ENCODE results near the gene OGDHL.

Gene OGDHL

DNA sequence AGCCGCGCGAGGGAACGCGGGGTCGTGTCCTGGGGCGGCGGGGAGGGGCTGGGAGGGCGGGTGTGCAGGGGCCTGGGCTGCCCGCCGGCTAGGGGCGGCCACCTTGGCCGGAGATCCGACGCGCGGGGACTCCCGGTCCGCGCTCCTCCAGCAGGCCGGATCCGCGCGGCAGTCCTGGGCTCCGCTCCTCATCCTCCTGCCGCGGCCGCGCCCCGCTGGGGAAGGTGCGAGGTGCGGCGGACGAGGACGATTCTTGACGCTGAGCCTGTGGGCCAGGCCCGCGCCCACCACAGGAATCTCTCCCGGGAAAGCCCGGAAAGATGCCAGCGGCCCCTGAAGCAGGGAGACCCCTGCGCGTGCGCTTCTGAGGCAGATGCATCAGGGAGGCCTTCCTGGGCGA is 6.6 kb upstream of the OGDHL start:
- no peak overlapping the region for H3K4me3 ChIP-seq (ENCODE audit: low read length)
- no peaks in the 10 kb centered on the region for H3K27me3 ChIP-seq (ENCODE audit: low read depth, low read length)
- TF ChIP-seq, protein P1, sequence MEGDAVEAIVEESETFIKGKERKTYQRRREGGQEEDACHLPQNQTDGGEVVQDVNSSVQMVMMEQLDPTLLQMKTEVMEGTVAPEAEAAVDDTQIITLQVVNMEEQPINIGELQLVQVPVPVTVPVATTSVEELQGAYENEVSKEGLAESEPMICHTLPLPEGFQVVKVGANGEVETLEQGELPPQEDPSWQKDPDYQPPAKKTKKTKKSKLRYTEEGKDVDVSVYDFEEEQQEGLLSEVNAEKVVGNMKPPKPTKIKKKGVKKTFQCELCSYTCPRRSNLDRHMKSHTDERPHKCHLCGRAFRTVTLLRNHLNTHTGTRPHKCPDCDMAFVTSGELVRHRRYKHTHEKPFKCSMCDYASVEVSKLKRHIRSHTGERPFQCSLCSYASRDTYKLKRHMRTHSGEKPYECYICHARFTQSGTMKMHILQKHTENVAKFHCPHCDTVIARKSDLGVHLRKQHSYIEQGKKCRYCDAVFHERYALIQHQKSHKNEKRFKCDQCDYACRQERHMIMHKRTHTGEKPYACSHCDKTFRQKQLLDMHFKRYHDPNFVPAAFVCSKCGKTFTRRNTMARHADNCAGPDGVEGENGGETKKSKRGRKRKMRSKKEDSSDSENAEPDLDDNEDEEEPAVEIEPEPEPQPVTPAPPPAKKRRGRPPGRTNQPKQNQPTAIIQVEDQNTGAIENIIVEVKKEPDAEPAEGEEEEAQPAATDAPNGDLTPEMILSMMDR (IDR thresholded peaks at IDR 0.05; ENCODE audit: low read depth, low read length), result no peak
- TF ChIP-seq EZH2phosphoT487 (IDR thresholded peaks at IDR 0.05; ENCODE audit: low read depth), result no peak

DNA sequence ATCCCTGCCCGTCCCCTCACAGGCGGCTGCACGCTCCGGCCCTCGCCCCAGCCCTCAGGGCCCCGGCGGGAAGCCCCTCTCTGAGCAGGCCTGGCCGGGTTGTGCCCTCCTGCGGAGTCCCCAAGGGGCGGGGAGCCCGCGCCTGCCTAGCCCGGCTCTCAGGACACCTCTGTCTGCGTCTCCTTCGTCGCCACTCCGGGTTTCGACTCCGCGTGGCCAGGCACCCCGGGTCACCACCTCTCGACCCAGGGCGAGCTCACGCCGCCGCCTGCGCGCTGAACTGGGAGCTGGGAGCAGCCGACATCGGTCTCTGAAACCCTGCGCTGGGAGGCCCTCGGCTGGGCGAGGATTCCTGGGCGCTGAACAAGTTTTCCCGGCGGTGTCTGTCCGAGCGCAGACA is 6.2 kb upstream of the OGDHL start:
- Histone ChIP-seq H2AFZ (ENCODE audit: low read depth, low read length) (no peak overlapping the region), H3K36me3 (replicated peaks; ENCODE audit: low read depth, low read length) (no peaks in the 10 kb centered on the region), H3K4me1 (ENCODE audit: low read length) (no peaks in the 10 kb centered on the region), H3K79me2 (ENCODE audit: low read length) (no peaks in the 10 kb centered on the region), H3K9me3 (ENCODE audit: insufficient read depth, low read length) (no peaks in the 10 kb centered on the region), H3K27me3 (ENCODE audit: low read depth, low read length) (no peaks in the 10 kb centered on the region), H3K27ac (ENCODE audit: low read length) (no peak overlapping the region), H4K20me1 (ENCODE audit: insufficient read depth, low read length) (no peaks in the 10 kb centered on the region), H3K4me3 (ENCODE audit: low read length) (no peak overlapping the region), H3K9ac (ENCODE audit: low read length) (no peak overlapping the region), H3K4me2 (ENCODE audit: low read length) (no peak overlapping the region)
- no peak for TF ChIP-seq EZH2phosphoT487 (IDR thresholded peaks at IDR 0.05; ENCODE audit: low read depth)
- TF ChIP-seq, protein P1 (IDR thresholded peaks at IDR 0.05; ENCODE audit: low read depth, low read length), result no peak

More for the DNA sequence above, 6.6 kb upstream of the OGDHL start:
- Histone ChIP-seq H3K4me2 (ENCODE audit: low read length) (no peak overlapping the region), H2AFZ (ENCODE audit: low read depth, low read length) (no peak overlapping the region), H3K27ac (ENCODE audit: low read length) (no peak overlapping the region), H3K36me3 (replicated peaks; ENCODE audit: low read depth, low read length) (no peaks in the 10 kb centered on the region), H3K9ac (ENCODE audit: low read length) (no peak overlapping the region), H3K79me2 (ENCODE audit: low read length) (no peaks in the 10 kb centered on the region), H3K4me1 (ENCODE audit: low read length) (no peaks in the 10 kb centered on the region), H4K20me1 (ENCODE audit: insufficient read depth, low read length) (no peaks in the 10 kb centered on the region), H3K9me3 (ENCODE audit: insufficient read depth, low read length) (no peaks in the 10 kb centered on the region)

DNA sequence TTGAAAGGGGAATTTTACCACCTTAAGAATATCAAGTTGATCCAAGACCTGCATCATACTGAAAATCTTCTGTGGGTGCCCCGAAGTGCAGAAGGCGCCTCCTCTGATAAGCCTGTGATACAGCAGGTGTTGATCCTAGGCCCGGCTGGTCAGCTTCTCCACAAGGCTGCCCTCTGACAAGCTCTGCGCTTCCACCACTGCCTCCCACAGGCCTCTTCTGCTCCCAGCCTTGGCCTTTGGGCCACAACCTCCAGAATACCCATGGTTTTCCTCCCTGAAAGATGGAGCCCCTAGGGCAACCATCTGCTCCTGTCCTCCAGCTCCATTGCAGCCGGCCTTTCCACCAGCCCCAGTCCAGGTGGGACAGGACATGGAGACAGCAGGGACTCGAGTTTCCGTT is 5.6 kb upstream of the OGDHL start:
- Histone ChIP-seq H3K27ac (ENCODE audit: low read length) (no peak overlapping the region), H3K4me1 (ENCODE audit: low read length) (no peaks in the 10 kb centered on the region), H3K9ac (ENCODE audit: low read length) (no peak overlapping the region), H3K36me3 (replicated peaks; ENCODE audit: low read depth, low read length) (no peaks in the 10 kb centered on the region), H3K9me3 (ENCODE audit: insufficient read depth, low read length) (no peaks in the 10 kb centered on the region), H4K20me1 (ENCODE audit: insufficient read depth, low read length) (no peaks in the 10 kb centered on the region; the same call in 1 of the 2 replicates), H3K27me3 (ENCODE audit: low read depth, low read length) (no peaks in the 10 kb centered on the region), H2AFZ (ENCODE audit: low read depth, low read length) (no peak overlapping the region), H3K4me3 (ENCODE audit: low read length) (no peak overlapping the region), H3K79me2 (ENCODE audit: low read length) (no peaks in the 10 kb centered on the region), H3K4me2 (ENCODE audit: low read length) (no peak overlapping the region)
- TF ChIP-seq EZH2phosphoT487 (IDR thresholded peaks at IDR 0.05; ENCODE audit: low read depth), result no peak
- TF ChIP-seq, protein P1 (IDR thresholded peaks at IDR 0.05; ENCODE audit: low read depth, low read length), result no peak

DNA sequence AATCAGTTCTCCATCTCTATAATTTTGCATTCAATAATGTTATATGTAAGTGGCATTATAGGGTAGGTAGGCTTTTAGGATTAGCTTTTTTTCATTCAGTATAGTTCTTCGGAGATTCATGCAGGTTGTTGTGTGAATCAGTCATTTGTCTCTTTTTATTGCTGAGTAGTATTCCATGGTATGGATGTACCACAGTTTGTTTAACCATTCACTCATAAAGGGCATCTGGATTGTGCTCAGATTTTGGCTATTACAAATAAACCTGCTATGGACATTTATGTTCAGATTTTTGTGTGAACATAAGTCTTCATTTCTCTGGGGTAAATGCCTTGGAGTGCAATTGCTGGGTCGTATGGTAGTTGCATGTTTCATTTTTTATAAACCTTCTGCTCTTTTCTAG is 4.4 kb upstream of the OGDHL start:
- no peaks in the 10 kb centered on the region for H3K79me2 ChIP-seq (ENCODE audit: low read length)
- no peaks in the 10 kb centered on the region for H3K36me3 ChIP-seq (replicated peaks; ENCODE audit: low read depth, low read length)
- TF ChIP-seq EZH2phosphoT487 (IDR thresholded peaks at IDR 0.05; ENCODE audit: low read depth), result no peak
- TF ChIP-seq, protein P1 (IDR thresholded peaks at IDR 0.05; ENCODE audit: low read depth, low read length), result no peak
- no peak overlapping the region for H3K9ac ChIP-seq (ENCODE audit: low read length)
- H2AFZ ChIP-seq (ENCODE audit: low read depth, low read length), result no peak overlapping the region
- no peak overlapping the region for H3K4me2 ChIP-seq (ENCODE audit: low read length)
- H3K27me3 ChIP-seq (ENCODE audit: low read depth, low read length), result no peaks in the 10 kb centered on the region
- H3K4me3 ChIP-seq (ENCODE audit: low read length), result no peak overlapping the region
- no peak overlapping the region for H3K27ac ChIP-seq (ENCODE audit: low read length)
- H4K20me1 ChIP-seq (ENCODE audit: insufficient read depth, low read length), result no peaks in the 10 kb centered on the region; the same call in 1 of the 2 replicates
- H3K9me3 ChIP-seq (ENCODE audit: insufficient read depth, low read length), result no peaks in the 10 kb centered on the region
- H3K4me1 ChIP-seq (ENCODE audit: low read length), result peaks cover 3% of the 10 kb centered on the region; the same call in 1 of the 2 replicates

All from OCI-LY3 (cell line).